Activated naive CD4-positive, alpha-beta T cell treated with anti-CD3 and anti-CD28 coated beads, Interleukin-2, amount 10 ng/mL, durations not matched to agents 7 days and 5 days (primary cell): ENCODE results near the gene MTO1.
A peak's percentile ranks its signal among the peaks of the same experiment; 100 is the strongest.
"Not testable (repeated sequence)": the region's sequence is repeated elsewhere in the genome, so short reads cannot be mapped to it uniquely, and the experiment has no call there.

ENCODE experiments used
- CTCF ChIA-PET: fragments of 350-600 bp; sonication (Branson Sonifier 250); formaldehyde crosslinking; loops from one replicate; lab custom pipeline; 2021; ENCODE audit warnings: antibody characterized with exemption; lab: Charles Lee
- DNase-seq: peaks from one replicate; pipeline ENCODE4 v3.0.0-alpha.2; 2020
- H3K27ac Mint-ChIP-seq: one replicate; pipeline ENCODE4 v1.8.0; 2021; ENCODE audit warnings: mild to moderate bottlenecking, moderate library complexity, mixed read lengths
- H3K27me3 Mint-ChIP-seq: one replicate; pipeline ENCODE4 v1.8.0; 2021; ENCODE audit warnings: mild to moderate bottlenecking, mixed read lengths
- H3K36me3 Mint-ChIP-seq: one replicate; pipeline ENCODE4 v1.8.0; 2021; ENCODE audit warnings: mixed read lengths
- H3K4me1 Mint-ChIP-seq: one replicate; pipeline ENCODE4 v1.8.0; 2021; ENCODE audit warnings: mixed read lengths
- H3K4me3 Mint-ChIP-seq: one replicate; pipeline ENCODE4 v1.8.0; 2021; ENCODE audit warnings: mild to moderate bottlenecking, moderate library complexity, mixed read lengths
- H3K9me3 Mint-ChIP-seq: one replicate; pipeline ENCODE4 v1.8.0; 2021; ENCODE audit warnings: mixed read lengths

MTO1 gene

GRCh38 chr6:73461537-73462350 is at the start of gene MTO1:
Gene MTO1, plus strand, starts transcription at chr6:73461737. Its CDS starts 118 bp downstream, at chr6:73461855.
- peak; percentile 91 for DNase-seq
- H3K4me1 Mint-ChIP-seq, result peaks cover 69% of the 10 kb centered on the region
- peak within 1 kb of the TSS; percentile 100 for H3K27ac Mint-ChIP-seq
- H3K27me3 Mint-ChIP-seq, result no peaks in the 10 kb centered on the region
- peak within 1 kb of the TSS; percentile 98 for H3K4me3 Mint-ChIP-seq
- peaks cover 34% of the 10 kb centered on the region for H3K36me3 Mint-ChIP-seq
- CTCF ChIA-PET, result interaction anchor here (1.0 to 5.0 kb wide), 4 partner anchors 9 to 842 kb away, joined by 3 to 30 read pairs (median 4); partner anchors contain the start of gene CGAS
- H3K9me3 Mint-ChIP-seq, result no peaks in the 10 kb centered on the region

GRCh38 chr6:73413102-73413501 is 48.4 kb upstream of the MTO1 start:
- no peak for DNase-seq
- H3K27ac Mint-ChIP-seq, result no peak overlapping the region
- no peaks in the 10 kb centered on the region for H3K27me3 Mint-ChIP-seq
- peaks cover under 1% of the 10 kb centered on the region for H3K4me1 Mint-ChIP-seq
- CTCF ChIA-PET, result interaction anchor here (0.6 kb wide), 1 partner anchor 261 kb away, joined by 3 read pairs; no protein-coding TSS in a partner anchor
- H3K4me3 Mint-ChIP-seq, result no peak overlapping the region
- H3K36me3 Mint-ChIP-seq, result peaks cover 24% of the 10 kb centered on the region
- H3K9me3 Mint-ChIP-seq, result no peaks in the 10 kb centered on the region

- H3K27ac Mint-ChIP-seq, result no peak overlapping the region
- no peak overlapping the region for H3K4me3 Mint-ChIP-seq
- H3K27me3 Mint-ChIP-seq, result no peaks in the 10 kb centered on the region
- H3K4me1 Mint-ChIP-seq, result peaks cover 26% of the 10 kb centered on the region
- no peak for DNase-seq
- no peaks in the 10 kb centered on the region for H3K9me3 Mint-ChIP-seq
- CTCF ChIA-PET, result interaction anchor here (1.1 kb wide), 1 partner anchor 1006 kb away, joined by 3 read pairs; no protein-coding TSS in a partner anchor
- peaks cover 54% of the 10 kb centered on the region for H3K36me3 Mint-ChIP-seq
Observed at GRCh38 chr6:73418081-73418741, 43.3 kb upstream of the MTO1 start.

GRCh38 chr6:73421534-73421933 is 40.0 kb upstream of the MTO1 start:
- H3K36me3 Mint-ChIP-seq, result peaks cover 54% of the 10 kb centered on the region
- H3K4me3 Mint-ChIP-seq, result no peak overlapping the region
- no peak for DNase-seq
- CTCF ChIA-PET, result interaction anchor here (0.6 kb wide), 1 partner anchor 48 kb away, joined by 3 read pairs; no protein-coding TSS in a partner anchor
- H3K27me3 Mint-ChIP-seq, result no peaks in the 10 kb centered on the region
- peaks cover 36% of the 10 kb centered on the region for H3K4me1 Mint-ChIP-seq
- peak overlapping the region; percentile 99 for H3K27ac Mint-ChIP-seq
- H3K9me3 Mint-ChIP-seq, result no peaks in the 10 kb centered on the region

- Mint-ChIP-seq H3K27me3 (no peaks in the 10 kb centered on the region), H3K4me3 (no peak overlapping the region), H3K9me3 (no peaks in the 10 kb centered on the region), H3K27ac (no peak overlapping the region), H3K36me3 (peaks cover 53% of the 10 kb centered on the region), H3K4me1 (peaks cover 31% of the 10 kb centered on the region)
- CTCF ChIA-PET, result interaction anchor here (1.6 kb wide), 1 partner anchor 175 kb away, joined by 3 read pairs; no protein-coding TSS in a partner anchor
- DNase-seq, result no peak
Observed at GRCh38 chr6:73435236-73435635, 26.3 kb upstream of the MTO1 start.

- H3K27me3 Mint-ChIP-seq, result no peaks in the 10 kb centered on the region
- no peak for DNase-seq
- H3K27ac Mint-ChIP-seq, result no peak overlapping the region
- CTCF ChIA-PET, result no interaction called here
- H3K36me3 Mint-ChIP-seq, result peaks cover 55% of the 10 kb centered on the region
- no peak overlapping the region for H3K4me3 Mint-ChIP-seq
- H3K9me3 Mint-ChIP-seq, result no peaks in the 10 kb centered on the region
- peaks cover 57% of the 10 kb centered on the region for H3K4me1 Mint-ChIP-seq
Observed at GRCh38 chr6:73443555-73443954, 18.0 kb upstream of the MTO1 start.

GRCh38 chr6:73451223-73452106 is 10.1 kb upstream of the MTO1 start:
- H3K4me3 Mint-ChIP-seq, result peak overlapping the region; percentile 96
- H3K4me1 Mint-ChIP-seq, result peaks cover 59% of the 10 kb centered on the region
- H3K9me3 Mint-ChIP-seq, result no peaks in the 10 kb centered on the region
- CTCF ChIA-PET, result interaction anchor here (1.3 to 3.8 kb wide), 4 partner anchors 10 to 159 kb away, joined by 4 to 30 read pairs (median 6); partner anchors contain the start of gene MTO1
- peaks cover 25% of the 10 kb centered on the region for H3K36me3 Mint-ChIP-seq
- no peaks in the 10 kb centered on the region for H3K27me3 Mint-ChIP-seq
- DNase-seq, result peak; percentile 65
- peak overlapping the region; percentile 88 for H3K27ac Mint-ChIP-seq

- DNase-seq, result peak; percentile 84
- Mint-ChIP-seq H3K27ac (peak within 1 kb of the TSS; percentile 88), H3K4me3 (peak within 1 kb of the TSS; percentile 96), H3K4me1 (peaks cover 62% of the 10 kb centered on the region), H3K27me3 (no peaks in the 10 kb centered on the region), H3K36me3 (peaks cover 27% of the 10 kb centered on the region), H3K9me3 (no peaks in the 10 kb centered on the region)
- CTCF ChIA-PET, result interaction anchor here (2.0 to 3.8 kb wide), 3 partner anchors 10 to 63 kb away, joined by 4 to 30 read pairs (median 7); partner anchors contain the start of gene MTO1
Observed at GRCh38 chr6:73452107-73452461, 9.5 kb upstream of the MTO1 start, which contains the start of gene CGAS. Gene CGAS, minus strand, starts transcription at chr6:73452297. Its CDS starts 116 bp downstream, at chr6:73452181.

- H3K4me1 Mint-ChIP-seq, result peaks cover 61% of the 10 kb centered on the region
- H3K27me3 Mint-ChIP-seq, result no peaks in the 10 kb centered on the region
- no peaks in the 10 kb centered on the region for H3K9me3 Mint-ChIP-seq
- no peak overlapping the region for H3K27ac Mint-ChIP-seq
- no peak overlapping the region for H3K4me3 Mint-ChIP-seq
- DNase-seq, result no peak
- H3K36me3 Mint-ChIP-seq, result peaks cover 16% of the 10 kb centered on the region
- CTCF ChIA-PET, result no interaction called here
Observed at GRCh38 chr6:73455865-73456629, 5.5 kb upstream of the MTO1 start.

GRCh38 chr6:73459474-73459873 is 2.1 kb upstream of the MTO1 start:
- peaks cover 70% of the 10 kb centered on the region for H3K4me1 Mint-ChIP-seq
- CTCF ChIA-PET, result interaction anchor here (5.0 kb wide), 1 partner anchor 8 kb away, joined by 30 read pairs; the partner anchor contains the start of gene CGAS
- DNase-seq, H3K27me3 Mint-ChIP-seq, H3K9me3 Mint-ChIP-seq: not testable (repeated sequence)
- peak overlapping the region; percentile 100 for H3K27ac Mint-ChIP-seq
- peaks cover 27% of the 10 kb centered on the region for H3K36me3 Mint-ChIP-seq
- H3K4me3 Mint-ChIP-seq, result peak overlapping the region; percentile 98

- CTCF ChIA-PET, result interaction anchor here (5.0 kb wide), 1 partner anchor 8 kb away, joined by 30 read pairs; the partner anchor contains the start of gene CGAS
- peaks cover 71% of the 10 kb centered on the region for H3K4me1 Mint-ChIP-seq
- no peaks in the 10 kb centered on the region for H3K9me3 Mint-ChIP-seq
- no peak for DNase-seq
- H3K36me3 Mint-ChIP-seq, result peaks cover 27% of the 10 kb centered on the region
- peak overlapping the region; percentile 100 for H3K27ac Mint-ChIP-seq
- H3K4me3 Mint-ChIP-seq, result peak overlapping the region; percentile 98
- no peaks in the 10 kb centered on the region for H3K27me3 Mint-ChIP-seq
Observed at GRCh38 chr6:73460056-73460455, 1.5 kb upstream of the MTO1 start.

- Mint-ChIP-seq H3K9me3 (no peaks in the 10 kb centered on the region), H3K27me3 (no peaks in the 10 kb centered on the region), H3K4me1 (peaks cover 20% of the 10 kb centered on the region), H3K36me3 (peaks cover 53% of the 10 kb centered on the region), H3K27ac (peak overlapping the region; percentile 81), H3K4me3 (peak overlapping the region; percentile 23)
- DNase-seq, result no peak
- CTCF ChIA-PET, result interaction anchor here (1.3 to 1.6 kb wide), 4 partner anchors 8 to 139 kb away, joined by 3 to 6 read pairs (median 4); partner anchors contain the start of gene MTO1
Observed at GRCh38 chr6:73471686-73472290, 10.3 kb downstream of the MTO1 start.
